Prostate gland (tissue), 2 donors: Measurements from ENCODE around the gene CCT7.

Experiments used
- CTCF ChIP-seq, 4 experiments: fragments of 200-600 bp in 2 of 4; fragments of 450-650 bp in 2 of 4; sonication (generic) in 2 of 4; IDR thresholded peaks; 1 replicate in 3 of 4; 2 replicates in 1 of 4; pipeline ENCODE4 v1.5.1; 2016 to 2019; ENCODE audit warnings: antibody characterized with exemption in 4 of 4, mild to moderate bottlenecking in 2 of 4, moderate library complexity in 2 of 4
- POLR2A ChIP-seq: fragments of 450-650 bp; IDR thresholded peaks from one replicate; pipeline ENCODE4 v1.6.1; 2016; ENCODE audit warnings: antibody characterized with exemption, mild to moderate bottlenecking
- POLR2AphosphoS5 ChIP-seq: sonication (generic); formaldehyde crosslinking; IDR thresholded peaks from one replicate; pipeline ENCODE4 v1.6.1; 2017; ENCODE audit warnings: antibody characterized with exemption

GRCh38 chr2:73217160-73217559, 16.9 kb upstream of the CCT7 start:
- TF ChIP-seq POLR2AphosphoS5: no peak
- no peak for TF ChIP-seq CTCF (IDR thresholded peaks at IDR 0.05)
- TF ChIP-seq POLR2A: no peak
